Cardiac fibroblast (primary cell): ENCODE results near the gene CTCFL.

Experiments used
- DNase-seq, 2 donors: peaks; one replicate each; pipeline versions ENCODE4 v3.0.0 to v3.0.0-alpha.2; 2010; ENCODE audit warnings: low read depth in 2 of 2
- H3K4me3 ChIP-seq, 2 donors: replicated peaks in 1 of 2; 1 replicate in 1 of 2; 2 replicates in 1 of 2; pipeline ENCODE4 v1.5.1; 2011; ENCODE audit warnings: low read depth in 2 of 2, low read length in 2 of 2, mild to moderate bottlenecking in 2 of 2, moderate library complexity in 1 of 2
- CTCF ChIP-seq: IDR thresholded peaks from one replicate; pipeline ENCODE4 v1.5.1; 2011; ENCODE audit warnings: low read depth, mild to moderate bottlenecking, low read length, inconsistent platforms

The CTCFL gene

GRCh38 chr20:57524511-57525176 is at the start of gene CTCFL:
Gene CTCFL, minus strand, starts transcription at chr20:57525140. Its CDS starts 935 bp downstream, at chr20:57524205.
- no peak for TF ChIP-seq CTCF
- DNase-seq = no peak
- no peak within 1 kb of the TSS for H3K4me3 ChIP-seq

- TF ChIP-seq CTCF = no peak
- DNase-seq = no peak
- H3K4me3 ChIP-seq = no peak overlapping the region
Measured at GRCh38 chr20:57573894-57574293, 49.0 kb upstream of the CTCFL start.

GRCh38 chr20:57573242-57573641 is 48.3 kb upstream of the CTCFL start:
- H3K4me3 ChIP-seq = no peak overlapping the region
- no peak for TF ChIP-seq CTCF
- DNase-seq = no peak

- DNase-seq = no peak
- no peak overlapping the region for H3K4me3 ChIP-seq
- TF ChIP-seq CTCF = no peak
Measured at GRCh38 chr20:57571782-57572416, 47.0 kb upstream of the CTCFL start.

- no peak overlapping the region for H3K4me3 ChIP-seq
- TF ChIP-seq CTCF = no peak
- DNase-seq = no peak
Measured at GRCh38 chr20:57570920-57571319, 46.0 kb upstream of the CTCFL start.

- no peak for TF ChIP-seq CTCF
- no peak overlapping the region for H3K4me3 ChIP-seq
- DNase-seq = no peak
Measured at GRCh38 chr20:57570145-57570850, 45.4 kb upstream of the CTCFL start.
